HCT116 (cell line): Measurements from ENCODE around the gene FFAR4. TPM values are rescaled to one million over a fixed set of nuclear protein-coding genes. Genes with fewer than 3 reads are reported as not detected.

Experiments
- ATAC-seq: fragments of 200-7000 bp; cut with Tn5 transposase; 2 replicates; pipeline ENCODE4 v1.9.1; 2020; ENCODE audit warnings: mild to moderate bottlenecking, moderate library complexity
- BruUV-seq: library from RNA; stranded (reverse); fragments of 400-500 nt; replicated peaks from 2 replicates; lab custom pipeline; 2021; lab: Mats Ljungman, UMichigan
- CTCF ChIA-PET: fragments of 300-600 bp; sonication (Branson Sonifier 250); formaldehyde crosslinking; loops from one replicate; lab custom pipeline; 2021; ENCODE audit warnings: antibody characterized with exemption; lab: Charles Lee
- POLR2A ChIA-PET: fragments of 300-600, 350-600 bp; sonication (Branson Sonifier 250); formaldehyde crosslinking; loops from one replicate; lab custom pipeline; 2021; ENCODE audit warnings: antibody characterized with exemption; lab: Charles Lee
- RAD21 ChIA-PET, 2 experiments: fragments of 300-600 bp; sonication (Branson Sonifier 250); formaldehyde crosslinking; loops; one replicate each; lab custom pipeline; 2023; ENCODE audit warnings: low total read pairs in 2 of 2; ENCODE audit not compliant: uncharacterized antibody in 2 of 2, unreplicated experiment in 2 of 2, low non-redundant PET in 1 of 2; lab: Charles Lee
- DNase-seq: peaks from one replicate; pipeline ENCODE4 v3.0.0-alpha.2; 2010; ENCODE audit warnings: low read depth, low spot score
- H2AFZ ChIP-seq: fragments of 200-600 bp; shearing (Covaris generic), sonication (generic); 2 replicates; pipeline ENCODE4 v1.6.1; 2017; ENCODE audit warnings: low read depth, mixed run types, mixed read lengths, antibody characterized with exemption, low read length; ENCODE audit not compliant: poor library complexity, severe bottlenecking
- H3K27ac ChIP-seq: 2 replicates; pipeline ENCODE4 v1.5.1; 2012; ENCODE audit warnings: low read depth, low read length
- H3K27me3 ChIP-seq: fragments of 200-600 bp; sonication (generic); 2 replicates; pipeline ENCODE4 v1.6.1; 2016; ENCODE audit warnings: mixed run types, low read length, mixed read lengths; ENCODE audit not compliant: insufficient read depth
- H3K36me3 ChIP-seq, 2 experiments: fragments of 200-500 bp in 1 of 2; fragments of 200-600 bp in 1 of 2; sonication (Bioruptor generic) in 1 of 2; sonication (generic) in 1 of 2; 2 replicates each; pipeline versions ENCODE4 v1.5.1 to v1.6.1; 2014 to 2016; ENCODE audit warnings: low read length in 2 of 2, inconsistent platforms in 1 of 2, mixed read lengths in 1 of 2, mixed run types in 1 of 2; ENCODE audit not compliant: insufficient read depth in 2 of 2, control insufficient read depth in 1 of 2
- H3K4me1 ChIP-seq, 2 experiments: fragments of 200-600 bp in 1 of 2; sonication (generic) in 1 of 2; 2 replicates each; pipeline versions ENCODE4 v1.5.1 to v1.6.1; 2012 to 2017; ENCODE audit warnings: low read length in 2 of 2, inconsistent platforms in 1 of 2, mild to moderate bottlenecking in 1 of 2, mixed read lengths in 1 of 2, mixed run types in 1 of 2, moderate library complexity in 1 of 2; ENCODE audit not compliant: insufficient read depth in 2 of 2, control insufficient read depth in 1 of 2
- H3K4me2 ChIP-seq: fragments of 200-600 bp; sonication (generic); 2 replicates; pipeline ENCODE4 v1.6.1; 2017; ENCODE audit warnings: mixed run types, low read length, mixed read lengths
- H3K4me3 ChIP-seq, 2 experiments: fragments of 200-600 bp in 1 of 2; sonication (generic) in 1 of 2; replicated peaks in 1 of 2; 2 replicates each; pipeline ENCODE4 v1.5.1; 2011 to 2016; ENCODE audit warnings: low read length in 2 of 2, control low read depth in 1 of 2, low read depth in 1 of 2, mild to moderate bottlenecking in 1 of 2, mixed read lengths in 1 of 2, mixed run types in 1 of 2
- H3K79me2 ChIP-seq: fragments of 200-600 bp; sonication (generic); 2 replicates; pipeline ENCODE4 v1.6.1; 2017; ENCODE audit warnings: mild to moderate bottlenecking, mixed run types, low read length, moderate library complexity, mixed read lengths; ENCODE audit not compliant: insufficient read depth
- H3K9ac ChIP-seq: fragments of 200-600 bp; sonication (generic); 2 replicates; pipeline ENCODE4 v1.6.1; 2016; ENCODE audit warnings: low read length, mixed read lengths
- H3K9me2 ChIP-seq: fragments of 200-600 bp; sonication (generic), shearing (Covaris generic); 2 replicates; pipeline ENCODE4 v1.6.1; 2017; ENCODE audit warnings: mixed run types, mild to moderate bottlenecking, moderate library complexity; ENCODE audit not compliant: insufficient read depth
- H3K9me3 ChIP-seq, 2 experiments: fragments of 200-500 bp in 1 of 2; fragments of 200-600 bp in 1 of 2; sonication (Bioruptor generic) in 1 of 2; sonication (generic) in 1 of 2; 2 replicates each; pipeline ENCODE4 v1.6.1; 2014 to 2017; ENCODE audit warnings: low read length in 2 of 2, mixed read lengths in 2 of 2, inconsistent platforms in 1 of 2, low read depth in 1 of 2, mild to moderate bottlenecking in 1 of 2, mixed run types in 1 of 2, moderate library complexity in 1 of 2; ENCODE audit not compliant: control insufficient read depth in 1 of 2, insufficient read depth in 1 of 2
- H4K20me1 ChIP-seq: fragments of 200-600 bp; sonication (generic), shearing (Covaris generic); 2 replicates; pipeline ENCODE4 v1.6.1; 2017; ENCODE audit warnings: mixed run types, mild to moderate bottlenecking, moderate library complexity; ENCODE audit not compliant: insufficient read depth
- JUND ChIP-seq: IDR thresholded peaks from 2 replicates; pipeline ENCODE4 v1.6.1; 2012
- POLR2AphosphoS5 ChIP-seq: IDR thresholded peaks from 2 replicates; pipeline ENCODE4 v1.6.1; 2011; ENCODE audit warnings: mild to moderate bottlenecking, low read depth, low read length, moderate library complexity
- SIN3A ChIP-seq: IDR thresholded peaks from 2 replicates; pipeline ENCODE4 v1.6.1; 2012; ENCODE audit warnings: low read depth
- YY1 ChIP-seq: IDR thresholded peaks from 2 replicates; pipeline ENCODE4 v1.6.1; 2011; ENCODE audit warnings: low read length, low read depth, moderate library complexity, mild to moderate bottlenecking; ENCODE audit not compliant: insufficient replicate concordance; ENCODE audit errors: extremely low read depth
- intact Hi-C: fragments of 100-400 bp; cut with micrococcal nuclease; formaldehyde crosslinking; loops from 2 replicates; pipeline ENCODE4 v1.10.0; 2022
- total RNA-seq: library from RNA; stranded (reverse); gene quantifications from one replicate; pipeline ENCODE4 v1.2.1, GENCODE V29; 2021; ENCODE audit not compliant: unreplicated experiment

Gene FFAR4
- total RNA-seq, 1 experiment from 2014 or later = not detected

DNA sequence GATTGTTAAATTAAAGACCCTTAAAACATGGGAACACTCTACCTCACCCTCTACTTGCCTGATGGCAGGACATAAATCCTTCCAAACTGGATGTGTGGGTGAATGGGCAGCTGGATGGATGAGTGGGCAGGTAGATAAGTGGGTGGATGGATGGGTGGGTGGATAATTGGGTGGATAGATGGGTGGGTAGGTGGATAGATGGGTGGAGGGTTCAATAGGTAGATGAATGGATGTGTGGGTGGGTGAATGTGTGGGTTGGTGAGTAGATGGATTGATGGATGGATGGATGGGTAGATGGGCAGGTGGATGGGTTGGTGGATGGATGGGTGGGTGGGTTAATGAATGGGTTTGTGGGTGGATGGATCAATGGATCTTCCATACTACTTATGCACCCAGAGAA is 18.9 kb upstream of the FFAR4 start:
- H3K27ac ChIP-seq = no peak overlapping the region
- POLR2A ChIA-PET = no interaction called here
- H3K4me3 ChIP-seq = no peak overlapping the region

DNA sequence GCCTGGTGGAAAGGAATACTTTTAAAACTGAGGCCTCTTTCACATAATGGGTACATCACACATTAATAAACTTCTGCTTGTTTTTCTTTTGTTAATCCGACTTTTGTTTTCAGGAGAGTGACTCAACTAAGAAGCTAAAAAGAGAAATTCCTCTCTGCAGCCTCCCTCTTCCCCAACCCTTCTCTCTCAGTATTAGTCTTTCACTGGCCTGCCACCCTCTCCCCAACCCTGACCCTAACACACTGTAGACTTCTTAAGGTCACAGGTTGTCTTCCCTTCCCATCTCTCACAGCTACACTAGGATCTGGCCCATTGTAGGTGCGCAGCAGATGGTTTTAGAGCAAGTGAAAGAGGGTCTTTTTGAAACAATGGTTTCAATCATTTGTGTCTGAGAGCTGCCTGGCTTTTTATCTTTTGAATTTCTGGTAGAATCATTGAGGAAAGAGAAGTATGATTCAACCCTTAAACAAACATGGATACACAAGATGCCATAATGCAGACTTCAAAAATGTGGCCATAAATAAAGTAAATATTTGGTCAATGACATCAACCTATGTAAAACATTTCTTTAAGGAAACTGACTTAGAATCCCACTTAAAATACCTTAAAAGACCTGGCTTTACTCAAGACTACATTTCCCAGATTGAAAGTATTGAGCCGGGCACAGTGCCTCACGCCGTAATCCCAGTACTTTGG is 17.9 kb upstream of the FFAR4 start:
- H4K20me1 ChIP-seq = no peaks in the 10 kb centered on the region
- no peak overlapping the region for H3K4me2 ChIP-seq
- no peak overlapping the region for H2AFZ ChIP-seq
- DNase-seq (no peak), ATAC-seq (no peak)
- ChIA-PET POLR2A (no interaction called here), CTCF (no interaction called here), RAD21 (no interaction called here)
- BruUV-seq = no TSS peak
- no peaks in the 10 kb centered on the region for H3K9me2 ChIP-seq
- no peak overlapping the region for H3K9ac ChIP-seq
- H3K9me3 ChIP-seq = no peaks in the 10 kb centered on the region
- H3K36me3 ChIP-seq = no peaks in the 10 kb centered on the region
- no peaks in the 10 kb centered on the region for H3K79me2 ChIP-seq
- H3K27me3 ChIP-seq = no peaks in the 10 kb centered on the region
- no peak overlapping the region for H3K4me3 ChIP-seq
- no peak overlapping the region for H3K27ac ChIP-seq
- no peaks in the 10 kb centered on the region for H3K4me1 ChIP-seq
- intact Hi-C loops = no loop called here
- TF ChIP-seq SIN3A = no peak
- no peak for TF ChIP-seq POLR2AphosphoS5

More for the DNA sequence above, 18.9 kb upstream of the FFAR4 start:
- Histone ChIP-seq H3K9me2 (no peaks in the 10 kb centered on the region), H3K4me2 (no peak overlapping the region), H3K9ac (no peak overlapping the region), H3K9me3 (no peaks in the 10 kb centered on the region), H3K4me1 (no peaks in the 10 kb centered on the region), H3K36me3 (no peaks in the 10 kb centered on the region), H3K79me2 (no peaks in the 10 kb centered on the region), H2AFZ (no peak overlapping the region), H4K20me1 (no peaks in the 10 kb centered on the region), H3K27me3 (no peaks in the 10 kb centered on the region)
- DNase-seq (no peak), ATAC-seq (no peak)
- no peak for TF ChIP-seq JUND
- no peak for TF ChIP-seq POLR2AphosphoS5
- TF ChIP-seq YY1 = no peak
- ChIA-PET RAD21 (no interaction called here), CTCF (no interaction called here)
- no TSS peak for BruUV-seq
- intact Hi-C loops = no loop called here
